Limb (tissue), 2 donors: ENCODE results near the gene CELF5.
"Not testable (repeated sequence)": the region's sequence is repeated elsewhere in the genome, so short reads cannot be mapped to it uniquely, and the experiment has no call there.

Experiments
- DNase-seq, 2 donors: peaks; one replicate each; pipeline ENCODE4 v3.0.0-alpha.2; 2016; ENCODE audit errors: extremely low spot score in 2 of 2

Gene CELF5

DNA sequence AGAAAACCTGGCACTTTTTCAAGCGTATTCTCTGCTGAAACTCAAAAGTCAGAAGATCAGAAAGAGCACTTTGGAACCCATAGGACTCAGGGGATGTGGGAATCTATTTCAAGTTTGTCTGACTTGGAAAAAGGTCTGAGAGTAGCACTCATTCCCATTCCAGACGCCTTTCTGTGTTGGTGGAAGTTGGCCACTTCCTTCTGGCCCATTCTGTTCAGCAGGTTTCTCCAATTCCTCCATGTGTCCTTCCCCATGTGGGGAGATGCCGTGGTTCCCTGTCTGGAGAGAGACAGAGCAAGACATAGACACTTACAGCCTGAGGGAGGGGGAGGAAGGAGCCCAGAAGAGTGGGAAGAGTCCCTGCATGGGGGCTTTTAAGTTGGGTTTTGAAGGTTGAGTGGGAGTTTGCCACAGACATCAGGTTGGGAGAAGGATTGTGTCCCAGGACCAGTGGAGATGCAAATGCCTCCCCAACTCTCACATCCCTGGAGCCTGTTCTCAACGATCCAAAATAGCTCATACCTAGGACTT, 48.0 kb downstream of the CELF5 start:
- DNase-seq = no peak

GRCh38 chr19:3272952-3273351, 48.5 kb downstream of the CELF5 start:
- no peak for DNase-seq

GRCh38 chr19:3274245-3274941, 49.9 kb downstream of the CELF5 start:
- no peak for DNase-seq

DNA sequence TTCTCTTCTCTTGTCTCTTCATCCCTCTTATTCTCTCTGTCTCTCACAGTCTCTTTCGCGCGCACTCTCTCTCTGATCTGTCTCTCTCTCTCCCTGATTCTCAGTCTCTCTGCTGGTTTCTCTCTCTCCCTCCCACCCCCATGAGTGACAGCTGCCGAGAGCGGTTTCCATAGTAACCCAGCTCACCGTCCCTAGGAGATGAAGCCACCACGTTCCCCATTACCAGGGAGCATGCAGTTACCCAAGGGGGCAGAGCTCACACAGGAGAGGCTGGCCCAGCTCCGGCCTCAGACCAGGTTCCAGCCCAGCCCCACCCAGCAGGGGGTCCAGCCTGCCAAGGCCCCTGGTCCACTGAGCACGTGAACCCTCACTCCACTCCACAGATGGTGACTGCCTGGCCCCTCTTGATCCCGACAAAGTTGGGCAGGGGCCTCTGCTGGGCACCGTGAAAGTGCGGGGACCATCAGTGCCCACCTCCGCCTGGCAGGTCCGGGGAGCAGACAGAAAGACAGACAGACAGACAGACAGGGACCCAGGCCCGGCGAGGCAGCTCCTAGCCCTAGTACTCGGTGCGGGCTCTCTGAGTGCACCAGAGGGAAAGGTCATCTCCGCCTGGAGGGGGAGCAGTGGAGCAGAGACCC, 50.6 kb downstream of the CELF5 start:
- DNase-seq = no peak

- DNase-seq = peak in 1 of 2 donors; percentile 78
These were observed 51.3 kb downstream of the CELF5 start for GRCh38 chr19:3275583-3276340.

DNA sequence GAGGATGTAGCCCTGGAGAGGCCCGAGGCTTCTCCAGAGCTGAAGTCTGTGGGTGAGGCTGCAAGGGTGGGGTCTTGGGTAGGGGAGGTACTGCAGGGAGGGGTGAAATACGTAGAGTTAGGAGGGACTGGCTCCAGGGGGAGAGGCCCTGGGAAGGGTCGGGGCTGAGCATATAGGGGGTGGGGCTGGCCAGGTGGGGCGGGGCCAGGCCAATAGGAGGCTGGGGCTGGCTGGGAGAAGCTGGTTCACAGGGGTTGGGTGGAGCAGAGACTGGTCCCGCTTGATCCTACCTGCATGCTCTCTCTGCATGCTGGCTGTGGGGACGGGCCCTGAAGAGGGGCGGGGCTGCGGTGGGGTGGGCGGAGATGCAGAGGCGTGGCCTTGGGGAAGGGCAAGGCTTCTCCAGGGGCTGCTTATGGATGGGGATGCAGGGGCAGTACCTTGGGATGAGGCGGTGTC, 51.9 kb downstream of the CELF5 start:
- DNase-seq = no peak

DNA sequence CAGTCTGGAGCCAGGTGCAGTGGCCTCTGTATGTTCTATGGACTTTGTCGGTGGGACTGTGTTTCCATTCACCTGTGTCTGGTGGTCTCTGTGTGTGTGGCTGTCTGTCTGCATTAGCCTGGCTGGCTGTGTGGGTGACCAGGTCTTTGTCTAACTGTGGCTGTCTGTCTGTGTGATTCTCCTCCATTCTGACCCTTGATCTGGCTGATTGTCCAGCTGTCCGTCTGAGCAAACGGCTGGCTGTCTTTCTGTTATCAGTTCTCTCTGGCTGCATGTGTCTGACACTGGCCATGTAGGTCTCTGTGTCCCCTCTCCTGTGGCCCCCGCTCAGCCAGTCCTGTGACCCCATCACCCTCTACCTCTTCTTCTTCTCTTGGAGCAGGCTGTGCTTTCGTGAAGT, 53.2 kb downstream of the CELF5 start:
- no peak for DNase-seq

DNA sequence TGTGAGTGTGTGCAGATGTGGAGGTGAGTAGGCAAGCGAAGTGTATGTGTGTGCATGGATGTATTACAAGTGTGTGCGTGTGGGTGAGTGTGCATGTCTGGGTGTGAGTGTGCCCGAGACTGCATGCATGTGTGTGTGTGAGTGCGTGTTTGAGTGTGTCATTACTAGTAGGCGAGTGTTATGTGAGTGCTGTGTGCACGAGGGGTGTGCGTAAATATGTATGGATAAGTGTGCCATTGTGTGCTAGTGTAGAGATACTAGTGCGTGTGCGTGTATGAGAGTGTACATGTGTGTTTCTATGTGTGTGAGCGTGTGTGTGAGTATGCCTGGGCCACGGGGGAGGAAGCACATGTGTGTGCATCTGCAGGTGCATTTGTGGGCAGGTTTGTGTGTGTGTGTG, 53.8 kb downstream of the CELF5 start:
- no peak for DNase-seq

- DNase-seq = no peak
These were observed 54.3 kb downstream of the CELF5 start for GRCh38 chr19:3278749-3279148.

- no peak for DNase-seq
These were observed 54.8 kb downstream of the CELF5 start for GRCh38 chr19:3279306-3279705.

- no peak for DNase-seq
These were observed 56.6 kb downstream of the CELF5 start for GRCh38 chr19:3281026-3281425.

DNA sequence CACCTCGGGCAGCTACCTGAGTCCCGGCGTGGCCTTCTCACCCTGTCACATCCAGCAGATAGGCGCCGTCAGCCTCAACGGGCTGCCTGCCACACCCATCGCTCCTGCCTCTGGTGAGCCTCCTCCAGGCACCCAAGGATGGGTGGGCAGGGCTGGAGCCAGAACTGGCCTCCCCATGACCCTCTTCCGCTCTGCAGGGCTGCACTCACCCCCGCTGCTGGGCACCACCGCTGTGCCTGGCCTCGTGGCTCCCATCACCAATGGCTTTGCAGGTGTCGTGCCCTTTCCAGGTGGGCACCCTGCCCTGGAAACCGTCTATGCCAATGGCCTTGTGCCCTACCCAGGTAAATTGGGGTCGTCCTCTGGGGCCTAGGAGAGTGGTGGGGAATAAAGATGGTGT, 57.7 kb downstream of the CELF5 start:
- no peak for DNase-seq

- DNase-seq = no peak
These were observed 58.1 kb downstream of the CELF5 start for GRCh38 chr19:3282564-3282963.

- no peak for DNase-seq
These were observed 58.8 kb downstream of the CELF5 start for GRCh38 chr19:3283246-3283751.

DNA sequence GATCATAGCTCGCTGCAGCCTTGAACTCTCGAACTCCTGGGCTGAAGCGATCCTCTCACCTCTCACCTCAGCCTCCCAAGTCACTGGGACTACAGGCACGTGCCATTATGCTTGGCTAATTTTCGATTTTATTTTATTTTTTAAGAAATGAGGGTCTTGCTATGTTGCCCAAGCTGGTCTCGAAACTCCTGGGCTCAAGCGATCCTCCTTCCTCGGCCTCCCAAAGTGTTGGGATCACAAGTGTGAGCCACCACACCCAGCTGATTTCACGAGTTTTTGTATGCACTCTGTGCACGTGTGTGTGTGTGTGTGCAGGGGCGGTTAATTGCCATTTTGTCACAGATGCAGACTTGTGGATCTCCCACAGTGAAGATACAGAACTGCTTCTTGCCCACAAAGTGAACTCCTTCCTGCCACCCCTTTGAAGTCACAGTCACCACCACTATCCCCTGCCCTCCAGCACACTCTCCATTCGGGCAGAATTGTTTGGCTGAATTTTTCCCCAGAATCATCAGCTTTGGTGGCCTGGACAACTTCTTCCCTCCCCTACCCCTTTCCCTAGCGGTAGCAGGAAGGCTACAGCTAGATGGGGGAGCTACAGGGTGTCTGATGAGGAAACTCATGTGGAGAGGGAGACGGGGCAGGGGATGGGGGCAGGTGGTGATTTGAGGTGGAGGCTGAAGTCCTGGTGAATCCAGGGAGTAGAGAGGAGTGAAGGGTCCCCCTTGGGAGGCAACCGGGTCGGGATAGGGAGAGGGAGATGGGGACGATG, 59.6 kb downstream of the CELF5 start:
- DNase-seq = no peak

GRCh38 chr19:3284759-3285646, 60.5 kb downstream of the CELF5 start:
- peak in 1 of 2 donors; percentile 72 for DNase-seq

DNA sequence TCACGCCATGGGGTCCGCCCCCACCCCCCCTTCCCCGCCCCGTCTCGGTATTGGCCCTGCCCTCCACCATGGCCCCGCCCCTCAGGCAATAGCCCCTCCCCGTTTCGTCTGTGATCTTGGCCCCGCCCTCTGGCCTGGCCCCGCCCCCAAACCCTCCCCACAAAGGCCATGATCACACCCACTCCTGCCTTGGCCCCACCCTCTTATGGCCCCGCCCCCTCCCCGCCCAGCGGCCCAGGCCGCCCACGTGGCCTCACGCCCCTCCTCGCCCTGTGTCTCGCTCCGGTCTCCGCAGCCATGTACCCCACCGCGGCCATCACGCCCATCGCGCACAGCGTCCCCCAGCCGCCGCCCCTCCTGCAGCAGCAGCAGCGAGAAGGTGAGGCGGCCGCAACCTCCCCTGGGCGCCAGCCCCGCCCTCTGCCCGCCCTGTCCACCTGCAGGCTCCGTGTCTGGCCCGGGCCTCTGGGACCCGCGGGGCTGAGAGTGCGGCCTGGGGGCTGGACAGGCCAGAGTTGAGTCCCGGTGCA, 61.3 kb downstream of the CELF5 start:
- no peak for DNase-seq

DNA sequence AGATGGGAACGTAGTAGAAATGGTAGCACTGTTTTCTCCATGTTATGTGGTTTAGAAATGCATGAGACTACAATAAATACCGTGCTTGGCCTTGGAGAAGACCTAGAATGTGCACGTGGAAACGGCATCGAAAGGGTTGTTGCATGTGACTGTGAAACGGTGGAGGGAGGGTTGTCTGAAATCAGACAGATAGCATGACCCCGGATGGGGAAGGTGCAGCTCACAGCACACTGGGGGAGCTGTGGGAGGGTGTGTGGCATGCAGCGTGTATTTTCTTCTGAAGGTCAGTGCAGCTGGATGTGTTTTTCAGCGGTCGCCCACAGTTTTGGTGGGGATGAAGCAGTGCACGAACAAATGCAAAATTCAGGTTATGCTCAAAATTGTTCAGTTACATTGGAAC, 63.4 kb downstream of the CELF5 start:
- no peak for DNase-seq

DNA sequence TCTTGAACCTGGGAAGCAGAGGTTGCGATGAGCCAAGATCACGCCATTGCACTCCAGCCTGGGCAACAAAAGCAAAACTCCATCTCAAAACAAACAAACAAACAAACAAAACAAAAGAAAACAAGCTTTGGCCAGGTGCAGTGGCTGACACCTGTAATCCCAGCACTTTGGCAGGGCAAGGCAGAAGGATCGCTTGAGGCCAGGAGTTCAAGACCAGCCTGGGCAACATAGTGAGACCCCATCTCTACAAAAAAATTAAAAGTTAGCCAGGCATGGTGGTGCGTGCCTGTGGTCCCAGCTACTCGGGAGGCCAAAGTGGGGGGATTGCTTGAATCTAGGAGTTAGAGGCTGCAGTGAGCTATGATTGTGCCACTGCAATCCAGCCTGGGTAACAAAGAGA, 64.0 kb downstream of the CELF5 start:
- DNase-seq = not testable (repeated sequence)

- no peak for DNase-seq
These were observed 65.6 kb downstream of the CELF5 start for GRCh38 chr19:3289971-3290569.
